Stimulated activated naive CD8-positive, alpha-beta T cell treated with anti-CD3 and anti-CD28 coated beads, Interleukin-15, Interleukin-2, amounts not matched to agents 100 ng/mL and 50 ng/mL, for 24 hours (primary cell): Measurements from ENCODE around the gene CACNA2D4.

ENCODE experiments used
- H3K27ac Mint-ChIP-seq: one replicate; pipeline ENCODE4 v1.8.0; 2021; ENCODE audit warnings: mild to moderate bottlenecking, mixed read lengths
- H3K27me3 Mint-ChIP-seq: one replicate; pipeline ENCODE4 v1.8.0; 2021; ENCODE audit warnings: mixed read lengths
- H3K36me3 Mint-ChIP-seq: one replicate; pipeline ENCODE4 v1.8.0; 2021; ENCODE audit warnings: low read depth, mixed read lengths
- H3K4me1 Mint-ChIP-seq: one replicate; pipeline ENCODE4 v1.8.0; 2021; ENCODE audit warnings: low read depth, mixed read lengths
- H3K4me3 Mint-ChIP-seq: one replicate; pipeline ENCODE4 v1.8.0; 2021; ENCODE audit warnings: mild to moderate bottlenecking, mixed read lengths
- H3K9me3 Mint-ChIP-seq: one replicate; pipeline ENCODE4 v1.8.0; 2021; ENCODE audit warnings: mixed read lengths

CACNA2D4 gene

DNA sequence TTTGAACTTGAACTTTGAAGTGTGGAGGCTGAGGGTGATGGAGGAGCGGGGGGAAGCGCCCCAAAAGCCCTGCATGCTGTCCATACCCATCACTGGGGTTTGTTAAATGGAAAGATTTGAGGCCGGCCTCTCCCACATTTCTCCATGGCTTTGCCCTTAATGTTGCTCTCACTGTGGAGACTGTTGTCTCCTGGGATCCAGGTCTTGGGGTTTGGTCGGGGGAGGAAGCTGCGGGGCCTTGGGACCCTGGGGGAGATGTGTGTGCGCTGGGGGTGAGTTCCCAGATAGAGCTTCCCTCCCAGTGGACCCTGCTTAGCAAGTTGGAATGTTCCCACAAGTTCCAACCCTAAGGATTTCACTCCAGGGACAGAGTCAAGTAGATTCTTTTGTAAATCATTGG is 126.0 kb downstream of the CACNA2D4 start:
- no peaks in the 10 kb centered on the region for H3K27me3 Mint-ChIP-seq
- no peak overlapping the region for H3K27ac Mint-ChIP-seq
- no peaks in the 10 kb centered on the region for H3K9me3 Mint-ChIP-seq
- H3K4me3 Mint-ChIP-seq, result no peak overlapping the region
- H3K4me1 Mint-ChIP-seq, result peaks cover 24% of the 10 kb centered on the region
- no peaks in the 10 kb centered on the region for H3K36me3 Mint-ChIP-seq

GRCh38 chr12:1791104-1791841 is 127.2 kb downstream of the CACNA2D4 start:
- H3K4me1 Mint-ChIP-seq, result peaks cover 24% of the 10 kb centered on the region
- H3K4me3 Mint-ChIP-seq, result no peak overlapping the region
- H3K27me3 Mint-ChIP-seq, result no peaks in the 10 kb centered on the region
- no peaks in the 10 kb centered on the region for H3K9me3 Mint-ChIP-seq
- H3K27ac Mint-ChIP-seq, result peak overlapping the region; percentile 42
- peaks cover under 1% of the 10 kb centered on the region for H3K36me3 Mint-ChIP-seq

- H3K9me3 Mint-ChIP-seq, result no peaks in the 10 kb centered on the region
Observed at GRCh38 chr12:1790444-1790843, 128.0 kb downstream of the CACNA2D4 start.

DNA sequence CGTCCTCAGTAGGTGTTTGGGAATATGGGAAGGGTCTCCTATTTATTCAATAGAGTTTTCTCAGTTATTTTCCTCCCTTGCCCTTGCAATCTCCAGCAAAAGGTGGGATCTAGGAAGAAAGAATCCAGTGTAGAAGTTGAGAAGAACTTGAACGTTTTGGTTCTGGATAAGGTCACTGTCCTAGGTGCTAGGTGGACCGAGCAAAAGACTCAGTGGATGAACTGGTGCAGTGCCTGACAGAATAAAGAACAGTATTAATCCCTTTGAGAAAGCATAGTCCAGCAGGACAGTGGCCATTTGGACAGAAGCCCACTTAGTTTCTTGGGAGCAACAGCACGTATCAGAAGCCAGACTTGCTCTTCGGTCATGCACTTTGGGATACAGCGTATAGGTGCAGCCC is 130.7 kb downstream of the CACNA2D4 start:
- H3K4me1 Mint-ChIP-seq, result peaks cover 19% of the 10 kb centered on the region
- H3K9me3 Mint-ChIP-seq, result no peaks in the 10 kb centered on the region
- H3K4me3 Mint-ChIP-seq, result no peak overlapping the region
- no peaks in the 10 kb centered on the region for H3K27me3 Mint-ChIP-seq
- H3K36me3 Mint-ChIP-seq, result peaks cover 12% of the 10 kb centered on the region
- H3K27ac Mint-ChIP-seq, result no peak overlapping the region

More at GRCh38 chr12:1790444-1790843, 128.0 kb downstream of the CACNA2D4 start:
- H3K27ac Mint-ChIP-seq, result no peak overlapping the region
- H3K27me3 Mint-ChIP-seq, result no peaks in the 10 kb centered on the region
- peaks cover 19% of the 10 kb centered on the region for H3K4me1 Mint-ChIP-seq
- H3K36me3 Mint-ChIP-seq, result peaks cover 6% of the 10 kb centered on the region
- H3K4me3 Mint-ChIP-seq, result no peak overlapping the region

DNA sequence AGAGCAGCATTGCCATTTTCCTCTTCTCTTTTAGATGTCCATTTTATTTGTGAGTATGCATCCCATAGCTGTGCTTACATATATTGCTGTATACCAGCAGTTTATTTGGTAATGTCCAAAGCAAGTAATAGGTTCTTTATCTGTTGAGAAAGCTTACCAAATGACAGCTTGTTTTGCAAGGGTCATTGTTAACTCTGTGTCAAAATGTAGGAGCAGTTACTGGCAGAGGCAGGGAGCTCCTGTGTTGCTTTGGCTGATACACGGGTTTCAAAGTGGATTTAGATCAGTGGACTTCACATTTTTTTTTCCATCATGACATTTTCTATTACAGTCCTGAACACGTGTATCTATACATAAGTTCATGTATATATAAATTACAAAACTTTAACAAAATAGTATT is 136.2 kb downstream of the CACNA2D4 start:
- Mint-ChIP-seq H3K27me3 (no peaks in the 10 kb centered on the region), H3K36me3 (peaks cover 41% of the 10 kb centered on the region), H3K9me3 (no peaks in the 10 kb centered on the region), H3K4me1 (no peaks in the 10 kb centered on the region), H3K4me3 (no peak overlapping the region), H3K27ac (no peak overlapping the region)

DNA sequence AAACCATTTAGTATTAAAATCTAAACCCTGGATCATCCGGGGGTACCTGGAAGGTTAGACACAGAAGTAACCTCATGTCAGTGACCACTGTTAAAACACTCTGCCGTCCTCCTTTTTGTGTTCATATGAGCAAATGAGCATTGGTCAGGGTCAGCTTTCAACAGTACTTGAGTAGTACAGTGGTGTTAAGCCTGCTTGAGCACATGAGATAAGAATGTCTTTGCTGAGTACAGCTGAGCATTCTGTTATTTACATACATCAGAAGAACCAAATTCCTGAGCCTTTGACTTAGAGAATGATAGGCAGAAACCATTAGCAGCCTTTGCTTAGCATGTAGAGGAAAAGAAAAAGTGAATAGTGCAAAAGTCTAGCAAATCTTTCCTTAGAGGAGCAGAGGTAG is 136.7 kb downstream of the CACNA2D4 start:
- no peaks in the 10 kb centered on the region for H3K4me1 Mint-ChIP-seq

GRCh38 chr12:1779783-1780182 is 138.7 kb downstream of the CACNA2D4 start:
- peaks cover 50% of the 10 kb centered on the region for H3K36me3 Mint-ChIP-seq

More for the DNA sequence above, 136.7 kb downstream of the CACNA2D4 start:
- no peak overlapping the region for H3K27ac Mint-ChIP-seq
- peaks cover 45% of the 10 kb centered on the region for H3K36me3 Mint-ChIP-seq
- H3K9me3 Mint-ChIP-seq, result no peaks in the 10 kb centered on the region
- H3K27me3 Mint-ChIP-seq, result no peaks in the 10 kb centered on the region
- H3K4me3 Mint-ChIP-seq, result no peak overlapping the region

GRCh38 chr12:1778911-1779310 is 139.5 kb downstream of the CACNA2D4 start:
- no peaks in the 10 kb centered on the region for H3K9me3 Mint-ChIP-seq
- H3K4me1 Mint-ChIP-seq, result peaks cover 12% of the 10 kb centered on the region
- H3K27me3 Mint-ChIP-seq, result no peaks in the 10 kb centered on the region
- H3K36me3 Mint-ChIP-seq, result peaks cover 54% of the 10 kb centered on the region
- no peak overlapping the region for H3K27ac Mint-ChIP-seq
- no peak overlapping the region for H3K4me3 Mint-ChIP-seq

More at GRCh38 chr12:1779783-1780182, 138.7 kb downstream of the CACNA2D4 start:
- no peaks in the 10 kb centered on the region for H3K27me3 Mint-ChIP-seq
- H3K4me3 Mint-ChIP-seq, result no peak overlapping the region
- H3K9me3 Mint-ChIP-seq, result no peaks in the 10 kb centered on the region
- H3K27ac Mint-ChIP-seq, result no peak overlapping the region
- H3K4me1 Mint-ChIP-seq, result peaks cover 12% of the 10 kb centered on the region

GRCh38 chr12:1777798-1778197 is 140.7 kb downstream of the CACNA2D4 start:
- peaks cover 60% of the 10 kb centered on the region for H3K36me3 Mint-ChIP-seq
- no peak overlapping the region for H3K27ac Mint-ChIP-seq
- H3K4me1 Mint-ChIP-seq, result peaks cover 12% of the 10 kb centered on the region
- H3K27me3 Mint-ChIP-seq, result no peaks in the 10 kb centered on the region
- H3K4me3 Mint-ChIP-seq, result no peak overlapping the region
- H3K9me3 Mint-ChIP-seq, result no peaks in the 10 kb centered on the region

GRCh38 chr12:1776170-1776921 is 142.1 kb downstream of the CACNA2D4 start:
- no peaks in the 10 kb centered on the region for H3K27me3 Mint-ChIP-seq
- H3K4me3 Mint-ChIP-seq, result no peak overlapping the region
- H3K4me1 Mint-ChIP-seq, result peaks cover 12% of the 10 kb centered on the region
- H3K27ac Mint-ChIP-seq, result no peak overlapping the region
- H3K36me3 Mint-ChIP-seq, result peaks cover 62% of the 10 kb centered on the region
- H3K9me3 Mint-ChIP-seq, result no peaks in the 10 kb centered on the region

DNA sequence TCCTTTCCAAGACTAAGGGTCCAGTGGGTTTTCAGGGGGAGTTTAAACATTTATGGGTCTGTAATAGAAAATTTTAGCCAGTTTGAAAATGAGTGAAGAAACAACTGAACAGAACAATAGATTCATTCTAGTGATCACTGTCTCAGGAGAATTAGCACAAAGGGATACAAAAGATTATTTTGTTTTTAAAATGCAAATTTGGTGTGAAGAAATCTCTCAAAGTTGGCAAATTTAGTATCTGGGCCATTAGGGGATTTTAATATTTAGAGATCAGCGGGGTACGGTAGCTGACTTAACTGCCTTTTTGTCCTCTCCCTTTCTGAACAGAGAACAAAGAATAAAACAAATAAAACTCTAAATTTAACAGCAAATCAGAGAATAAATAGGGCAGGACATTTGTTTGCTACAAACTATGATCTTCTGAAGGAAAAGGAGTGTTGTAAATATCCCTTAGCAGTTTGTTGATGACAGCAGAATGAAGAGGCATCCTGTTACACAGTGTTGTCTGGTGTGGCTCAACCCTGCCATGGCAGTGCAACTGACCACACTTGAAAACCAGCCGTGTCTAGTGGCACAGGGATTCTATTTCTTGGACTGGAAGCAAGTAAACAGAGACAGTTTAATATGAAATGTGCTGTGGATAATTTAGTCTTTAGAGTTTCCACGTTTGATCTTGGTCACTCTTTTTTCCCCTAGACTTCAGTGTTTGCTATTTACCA is 144.4 kb downstream of the CACNA2D4 start:
- Mint-ChIP-seq H3K27me3 (no peaks in the 10 kb centered on the region), H3K9me3 (no peaks in the 10 kb centered on the region), H3K36me3 (peaks cover 52% of the 10 kb centered on the region), H3K27ac (no peak overlapping the region), H3K4me3 (no peak overlapping the region), H3K4me1 (peaks cover 12% of the 10 kb centered on the region)

GRCh38 chr12:1769809-1770494 is 148.5 kb downstream of the CACNA2D4 start:
- Mint-ChIP-seq H3K27ac (no peak overlapping the region), H3K36me3 (peaks cover 30% of the 10 kb centered on the region)

GRCh38 chr12:1768615-1769014 is 149.8 kb downstream of the CACNA2D4 start:
- H3K27ac Mint-ChIP-seq, result no peak overlapping the region

More at GRCh38 chr12:1769809-1770494, 148.5 kb downstream of the CACNA2D4 start:
- H3K9me3 Mint-ChIP-seq, result no peaks in the 10 kb centered on the region
- no peak overlapping the region for H3K4me3 Mint-ChIP-seq
- no peaks in the 10 kb centered on the region for H3K27me3 Mint-ChIP-seq
- H3K4me1 Mint-ChIP-seq, result no peaks in the 10 kb centered on the region

DNA sequence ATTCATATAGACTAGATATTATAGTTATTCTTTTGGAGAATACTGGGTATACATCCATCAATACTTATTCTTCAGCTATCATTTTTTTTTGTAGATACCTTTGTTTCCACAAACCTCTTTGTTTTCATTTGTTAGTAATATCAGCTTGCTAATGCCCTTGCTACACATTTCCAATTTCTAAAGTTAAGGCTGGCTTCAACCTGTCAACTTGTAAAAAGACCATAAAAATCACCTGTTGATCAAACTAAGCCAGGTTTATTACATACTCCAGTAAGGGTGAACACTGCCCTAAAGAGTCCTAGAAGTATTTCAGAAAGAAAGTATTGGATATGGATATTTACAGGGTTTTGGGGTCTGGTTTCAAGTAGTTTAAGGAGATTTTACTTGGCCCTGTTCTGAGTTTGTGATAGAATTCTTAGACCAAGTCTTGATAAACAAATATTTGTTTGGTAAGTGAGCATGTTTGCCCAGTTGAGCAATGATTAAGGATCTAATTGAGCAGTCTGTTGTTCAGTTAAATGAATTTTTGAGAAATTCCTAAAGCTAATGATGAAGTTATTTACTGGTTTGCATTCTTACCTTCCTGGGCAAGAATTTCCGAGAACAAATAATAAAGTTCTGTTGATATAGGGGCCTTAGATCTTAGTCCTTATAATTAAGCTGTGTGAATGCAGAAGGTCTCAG is 150.9 kb downstream of the CACNA2D4 start:
- H3K27me3 Mint-ChIP-seq, result no peaks in the 10 kb centered on the region
- H3K4me1 Mint-ChIP-seq, result no peaks in the 10 kb centered on the region
- H3K4me3 Mint-ChIP-seq, result no peak overlapping the region
- peaks cover 11% of the 10 kb centered on the region for H3K36me3 Mint-ChIP-seq
- H3K9me3 Mint-ChIP-seq, result no peaks in the 10 kb centered on the region
- no peak overlapping the region for H3K27ac Mint-ChIP-seq

More at GRCh38 chr12:1768615-1769014, 149.8 kb downstream of the CACNA2D4 start:
- Mint-ChIP-seq H3K4me3 (no peak overlapping the region), H3K9me3 (no peaks in the 10 kb centered on the region), H3K27me3 (no peaks in the 10 kb centered on the region), H3K4me1 (no peaks in the 10 kb centered on the region), H3K36me3 (peaks cover 20% of the 10 kb centered on the region)
